ENCODE results near the gene TSTD1.
"Not testable (repeated sequence)": the region's sequence is repeated elsewhere in the genome, so short reads cannot be mapped to it uniquely, and the experiment has no call there.

TSTD1 gene

GRCh38 chr1:161008869-161009510 lies 29.8 kb downstream of the TSTD1 start:
- DNase-seq (ENCODE audit: low read depth), result no peak

GRCh38 chr1:161007369-161007768 lies 31.4 kb downstream of the TSTD1 start:
- DNase-seq (ENCODE audit: low read depth), result no peak

GRCh38 chr1:161006563-161006962 lies 32.2 kb downstream of the TSTD1 start:
- DNase-seq (ENCODE audit: low read depth), result no peak

- DNase-seq (ENCODE audit: low read depth), result no peak
Measured at GRCh38 chr1:161001525-161001924, 37.2 kb downstream of the TSTD1 start.

GRCh38 chr1:161000736-161001480 lies 37.9 kb downstream of the TSTD1 start:
- DNase-seq (ENCODE audit: low read depth), result no peak

GRCh38 chr1:160999376-160999775 lies 39.4 kb downstream of the TSTD1 start:
- no peak for DNase-seq (ENCODE audit: low read depth)

- DNase-seq (ENCODE audit: low read depth), result peak; percentile 20
Measured at GRCh38 chr1:160997323-160998038, 41.3 kb downstream of the TSTD1 start.

- DNase-seq (ENCODE audit: low read depth), result no peak
Measured at GRCh38 chr1:160996178-160996577, 42.6 kb downstream of the TSTD1 start.

- no peak for DNase-seq (ENCODE audit: low read depth)
Measured at GRCh38 chr1:160993544-160994193, 45.1 kb downstream of the TSTD1 start.

- not testable (repeated sequence) for DNase-seq (ENCODE audit: low read depth)
Measured at GRCh38 chr1:160992036-160992435, 46.7 kb downstream of the TSTD1 start.

Measured in stimulated activated CD8-positive, alpha-beta memory T cell treated with anti-CD3 and anti-CD28 coated beads, Interleukin-12 subunit alpha, Interleukin-12 subunit beta, amount 100 ng/mL, for 1 hour (primary cell).